Activated naive CD4-positive, alpha-beta T cell treated with anti-CD3 and anti-CD28 coated beads, Interleukin-2, amount 50 U/mL, for 16 hours (primary cell): ENCODE results near the gene SAMD8.
A peak's percentile ranks its signal among the peaks of the same experiment; 100 is the strongest.
"Not testable (repeated sequence)": the region's sequence is repeated elsewhere in the genome, so short reads cannot be mapped to it uniquely, and the experiment has no call there.

ENCODE experiments used
- DNase-seq: peaks from one replicate; pipeline ENCODE4 v3.0.0-alpha.2; 2020

The SAMD8 gene

DNA sequence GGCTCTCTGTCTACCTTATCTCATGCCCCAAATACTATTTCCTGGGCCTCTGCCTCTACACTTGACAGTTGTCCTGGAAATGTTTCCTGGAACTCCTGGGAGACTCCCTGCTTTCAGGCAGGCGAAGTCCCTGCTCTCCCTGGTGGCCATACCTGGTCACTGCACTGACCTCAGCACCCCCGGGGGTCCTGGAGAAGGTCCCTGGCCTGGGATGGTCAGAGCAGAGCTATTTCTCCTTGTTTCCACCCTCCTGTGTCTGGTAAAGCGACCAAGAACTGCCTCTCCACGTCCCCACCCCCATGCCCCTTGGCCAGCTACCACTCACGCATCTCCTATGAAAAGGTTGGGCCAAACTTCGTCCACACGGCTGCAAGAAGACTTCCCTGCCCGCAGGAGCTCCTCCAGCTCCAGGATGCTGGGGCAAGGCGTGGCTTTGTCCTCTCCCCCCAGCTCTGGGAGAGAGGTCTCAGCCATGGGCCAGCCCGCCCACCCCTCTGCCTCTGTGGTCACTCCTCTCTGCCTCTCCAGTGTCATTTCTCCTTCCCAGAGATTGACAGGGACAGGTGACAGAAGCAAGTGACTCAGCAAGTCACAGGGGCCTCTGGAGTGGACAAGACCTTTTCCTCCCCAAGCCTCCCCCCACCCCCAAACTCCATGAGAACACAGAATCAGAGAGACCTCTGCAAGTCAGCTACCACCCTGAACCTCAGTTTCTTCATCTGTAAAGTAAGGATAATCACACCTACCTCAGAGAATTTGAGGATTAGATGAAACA, 2.6 kb upstream of the SAMD8 start:
- DNase-seq: no peak

- DNase-seq: no peak
Observed at GRCh38 chr10:75109459-75109778, 2.0 kb upstream of the SAMD8 start.

DNA sequence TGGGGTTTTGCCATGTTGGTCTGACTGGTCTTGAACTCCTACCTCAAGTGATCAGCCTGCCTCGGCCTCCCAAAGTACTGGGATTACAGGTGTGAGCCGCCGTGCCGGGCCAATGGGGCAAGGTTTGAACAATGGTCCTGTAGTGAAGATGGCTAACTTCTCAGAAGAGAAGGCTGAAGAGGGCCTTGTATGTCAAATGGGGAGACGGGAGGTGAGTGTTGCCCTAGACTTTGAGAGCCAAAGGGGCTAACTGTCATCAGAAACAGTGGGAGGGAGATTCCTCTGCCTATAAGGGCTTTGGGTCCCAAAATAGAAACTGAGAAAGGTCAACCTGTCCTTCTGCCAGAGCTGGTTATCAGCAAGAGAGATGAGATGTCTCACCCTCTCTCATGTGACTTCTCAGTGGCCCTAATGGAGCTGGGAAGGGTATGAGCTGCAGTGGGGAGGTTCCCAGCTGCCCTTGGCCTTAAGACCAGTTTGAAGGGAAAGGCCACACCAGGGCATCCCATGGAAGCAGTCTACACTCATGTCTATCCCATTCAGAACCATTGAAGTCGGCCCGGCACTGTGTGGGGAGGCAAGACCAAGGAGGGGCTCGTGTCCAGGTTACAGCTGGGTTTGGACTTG, 1.3 kb upstream of the SAMD8 start:
- DNase-seq: no peak

- DNase-seq: peak; percentile 43
Observed at GRCh38 chr10:75111907-75112679, 637 bp downstream of the SAMD8 start.

DNA sequence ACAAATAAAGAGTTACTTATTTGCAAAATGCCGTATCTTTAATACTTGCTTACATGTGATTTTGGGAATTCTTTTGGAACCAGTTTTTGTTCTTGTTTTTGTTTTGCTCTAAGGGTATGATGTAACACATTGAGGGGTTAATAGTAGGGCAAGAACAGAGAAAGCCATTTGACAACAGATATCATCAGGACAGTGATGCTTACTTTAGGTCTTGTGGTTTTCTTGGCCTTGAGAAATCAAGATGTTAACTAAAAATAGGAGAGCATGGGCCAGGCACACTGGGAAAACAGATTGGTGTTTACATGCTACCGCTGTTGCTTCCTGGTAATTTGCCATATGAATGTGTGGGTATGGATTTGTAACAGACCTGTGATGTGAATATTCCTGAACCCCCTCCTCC, 3.7 kb downstream of the SAMD8 start:
- no peak for DNase-seq

GRCh38 chr10:75116941-75117775, 5.7 kb downstream of the SAMD8 start:
- DNase-seq: not testable (repeated sequence)

DNA sequence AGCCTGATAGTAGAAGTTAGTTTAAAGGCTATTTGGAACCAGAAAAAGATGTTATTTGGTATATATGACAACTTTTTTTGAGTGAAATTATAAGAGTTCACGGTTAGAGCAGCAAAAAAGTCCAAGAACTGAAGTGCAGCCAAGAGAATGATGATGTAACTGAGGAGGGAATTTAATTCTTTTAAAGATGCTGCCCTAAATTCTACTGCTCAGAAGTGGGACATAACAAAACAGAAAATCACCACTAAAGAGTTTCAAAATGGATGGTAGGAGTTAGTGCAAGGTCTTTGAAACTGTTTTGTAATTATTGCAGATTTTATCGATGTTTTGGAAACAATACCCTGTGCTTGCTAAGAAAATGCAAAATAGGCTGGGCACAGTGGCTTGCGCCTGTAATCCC, 6.5 kb downstream of the SAMD8 start:
- no peak for DNase-seq

GRCh38 chr10:75119444-75120066, 8.1 kb downstream of the SAMD8 start:
- DNase-seq: not testable (repeated sequence)

DNA sequence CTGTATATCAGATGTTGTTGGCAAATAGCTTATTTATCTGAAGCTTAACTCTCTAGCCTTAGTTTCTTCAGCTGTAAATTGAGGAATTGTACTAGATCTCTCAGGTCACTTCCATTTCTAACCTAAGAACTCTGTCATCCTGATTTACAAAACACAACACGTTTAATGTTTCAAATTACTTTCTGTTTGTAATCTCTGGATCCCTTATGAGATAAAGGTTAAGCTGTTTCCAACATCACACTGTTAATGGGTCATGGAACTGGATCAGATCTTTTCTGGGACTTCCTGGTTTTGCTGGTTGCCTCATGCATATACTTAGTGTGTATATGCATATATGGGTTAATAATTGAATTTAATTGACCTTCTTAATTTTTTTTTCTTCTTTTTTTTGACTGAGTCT, 9.9 kb downstream of the SAMD8 start:
- no peak for DNase-seq

GRCh38 chr10:75122505-75122904, 11.0 kb downstream of the SAMD8 start:
- no peak for DNase-seq

DNA sequence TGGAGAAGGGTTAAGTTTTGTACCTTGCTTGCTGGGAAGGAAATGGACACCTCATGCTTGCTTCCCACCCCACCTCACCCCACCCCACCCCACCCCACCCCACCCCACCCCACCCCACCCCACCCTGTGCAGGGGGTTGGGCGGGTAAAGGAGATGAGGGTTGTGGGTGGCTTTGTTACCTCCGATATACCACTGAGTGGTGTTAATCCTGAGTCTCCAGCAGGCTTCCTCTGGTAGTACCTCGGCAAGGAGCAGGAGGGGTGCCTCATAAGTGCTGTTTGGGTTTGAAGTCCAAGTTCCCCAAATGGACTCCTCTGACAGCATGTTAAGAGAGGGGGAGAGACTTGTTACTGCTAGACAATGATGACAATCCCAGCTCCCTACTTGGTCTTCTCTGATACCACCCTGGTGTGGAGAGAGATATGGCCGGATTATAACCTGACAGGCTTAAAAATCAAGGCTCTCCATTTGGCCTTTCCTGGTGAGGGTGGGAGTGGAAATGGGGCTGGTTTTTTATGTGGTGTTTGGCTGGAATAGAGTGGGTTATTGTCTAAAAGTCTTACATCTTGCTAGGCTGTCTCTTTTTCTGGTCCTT, 11.7 kb downstream of the SAMD8 start:
- no peak for DNase-seq

DNA sequence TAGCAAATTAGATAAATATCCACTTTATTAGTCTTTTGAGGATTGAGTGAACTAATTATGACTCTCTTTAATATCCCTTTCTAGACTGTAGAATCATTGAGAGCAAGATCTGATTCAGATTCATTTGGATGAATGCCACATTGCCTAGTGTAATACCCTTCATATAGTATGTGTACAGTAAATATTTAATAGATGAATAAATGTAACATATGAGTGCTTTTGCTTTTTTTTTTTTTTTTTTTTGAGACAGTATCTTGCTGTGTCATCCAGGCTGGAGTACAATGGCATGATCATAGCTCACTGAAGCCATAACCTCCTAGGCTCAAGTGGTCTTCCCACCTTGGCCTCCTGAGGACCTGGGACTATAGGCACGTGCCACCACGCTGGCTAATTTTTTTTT, 14.8 kb downstream of the SAMD8 start:
- DNase-seq: no peak

- DNase-seq: no peak
Observed at GRCh38 chr10:75127471-75127870, 16.0 kb downstream of the SAMD8 start.

DNA sequence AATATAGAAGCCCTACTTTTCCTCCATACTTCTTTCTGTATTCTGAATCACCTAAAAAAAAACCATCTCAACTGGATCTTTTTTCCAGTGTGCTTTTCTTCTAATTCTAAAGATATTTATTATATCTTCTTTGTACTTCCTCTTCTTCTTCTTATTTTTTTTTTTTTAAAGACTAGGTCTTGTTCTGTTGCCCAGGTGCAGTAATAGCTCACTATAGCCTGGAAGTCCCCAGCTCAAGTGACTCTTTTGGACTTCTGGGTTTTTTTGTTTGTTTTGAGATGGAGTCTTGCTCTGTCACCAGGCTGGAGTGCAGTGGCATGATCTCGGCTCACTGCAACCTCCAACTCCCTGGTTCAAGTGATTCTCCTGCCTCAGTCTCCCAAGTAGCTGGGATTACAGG, 17.5 kb downstream of the SAMD8 start:
- not testable (repeated sequence) for DNase-seq

- DNase-seq: no peak
Observed at GRCh38 chr10:75129537-75129936, 18.1 kb downstream of the SAMD8 start.

GRCh38 chr10:75133701-75134100, 22.2 kb downstream of the SAMD8 start:
- DNase-seq: not testable (repeated sequence)

DNA sequence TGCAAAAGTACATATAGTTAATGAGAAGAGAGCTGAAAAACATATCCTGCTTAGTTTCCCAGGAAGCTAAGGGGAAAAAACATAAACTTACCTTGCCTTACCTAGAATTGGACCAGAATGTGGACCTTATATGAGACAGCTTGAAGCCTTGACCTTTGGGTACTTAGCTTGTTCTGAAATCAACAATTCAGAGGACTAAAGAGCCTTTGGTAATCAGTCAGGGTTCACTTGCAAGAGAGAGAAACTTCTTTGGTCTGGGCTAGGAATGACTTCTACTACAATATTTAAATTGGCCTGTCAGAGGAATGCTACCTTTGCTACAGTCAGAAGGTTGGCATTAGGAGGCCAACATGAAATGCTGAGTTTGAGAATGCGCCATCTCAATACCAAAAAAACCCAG, 24.9 kb downstream of the SAMD8 start:
- no peak for DNase-seq

DNA sequence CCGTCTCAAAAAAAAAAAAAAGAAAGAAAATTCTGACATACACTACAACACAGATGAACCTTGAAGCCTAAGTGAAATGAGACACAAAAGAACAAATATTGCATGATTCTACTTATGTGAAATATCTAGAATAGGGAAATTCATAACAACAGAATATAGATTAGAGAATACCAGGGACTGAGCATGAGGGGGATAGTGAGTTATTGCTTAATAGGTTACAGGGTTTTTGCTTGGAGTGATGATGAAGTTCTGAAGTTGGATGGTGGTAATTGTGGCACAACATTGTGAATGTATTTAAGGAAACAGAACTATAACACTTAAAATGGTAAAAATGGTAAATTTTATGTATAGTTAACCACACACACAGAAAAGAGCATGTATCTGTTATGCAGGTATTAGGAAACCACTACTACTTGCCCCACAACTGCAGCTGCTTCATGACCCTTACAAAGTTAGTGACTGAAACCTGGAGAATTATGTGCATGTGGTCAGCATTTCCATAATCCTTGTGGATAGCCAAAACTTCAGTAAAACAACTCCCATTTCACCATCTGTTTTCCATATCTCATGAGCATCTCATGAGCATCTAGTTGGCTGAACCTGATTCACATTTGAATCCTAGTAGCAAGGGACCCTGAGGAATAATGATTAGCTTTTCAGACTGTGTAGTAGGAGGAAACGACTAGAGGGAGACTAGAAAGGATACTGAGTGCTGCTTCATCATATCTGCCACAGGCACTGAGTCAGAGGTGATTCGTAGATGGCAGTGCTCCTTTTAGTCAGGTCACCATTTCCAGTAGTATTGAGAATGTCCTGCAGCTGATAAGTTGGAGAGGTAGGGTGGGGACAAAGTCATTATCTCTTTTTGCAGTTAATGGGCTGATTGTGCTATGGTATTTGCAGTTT, 26.3 kb downstream of the SAMD8 start:
- DNase-seq: peak; percentile 19

- no peak for DNase-seq
Observed at GRCh38 chr10:75140246-75140645, 28.8 kb downstream of the SAMD8 start.

DNA sequence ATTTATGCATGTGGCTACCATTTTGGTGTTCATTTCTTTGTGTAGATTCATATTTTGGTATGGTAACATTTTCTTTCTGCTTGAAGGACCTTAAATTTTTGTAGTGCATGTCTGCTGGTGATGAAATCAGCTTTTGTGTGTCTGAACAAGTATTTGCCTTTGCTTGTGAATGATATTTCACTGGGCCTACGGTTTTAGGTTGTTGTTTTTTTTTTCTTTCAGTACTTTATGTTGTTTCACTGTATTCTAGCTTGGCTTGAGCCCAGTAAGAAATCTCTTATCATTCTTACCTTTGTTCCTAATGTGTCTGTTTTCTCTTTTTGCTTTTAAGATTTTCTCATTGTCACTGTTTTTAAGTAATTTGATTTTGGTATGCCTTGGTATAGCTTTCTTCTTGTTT, 31.9 kb downstream of the SAMD8 start:
- DNase-seq: no peak

GRCh38 chr10:75145590-75145989, 34.1 kb downstream of the SAMD8 start:
- no peak for DNase-seq
